Brain microvascular endothelial cell (primary cell): Measurements from ENCODE around the gene CBX1.

Source experiments
- DNase-seq: peaks from one replicate; pipeline ENCODE4 v3.0.0-alpha.2; 2020
- H3K27ac ChIP-seq: fragments of 250-450 bp; sonication (Bioruptor Pico); 2 replicates; pipeline ENCODE4 v1.5.1; 2020; ENCODE audit warnings: mild to moderate bottlenecking, moderate library complexity
- H3K27me3 ChIP-seq: fragments of 250-450 bp; sonication (Bioruptor Pico); replicated peaks from 2 replicates; pipeline ENCODE4 v1.5.1; 2020; ENCODE audit warnings: mild to moderate bottlenecking
- H3K36me3 ChIP-seq: fragments of 250-450 bp; sonication (Bioruptor Pico); replicated peaks from 2 replicates; pipeline ENCODE4 v1.5.1; 2020; ENCODE audit warnings: mild to moderate bottlenecking
- H3K4me3 ChIP-seq: 2 replicates; pipeline ENCODE4 v1.5.1; 2011; ENCODE audit warnings: low read depth, mild to moderate bottlenecking, control low read depth, low read length, moderate library complexity
- in situ Hi-C: cut with HindIII; loops from 2 replicates; pipeline ENCODE4 v1.10.0; 2017; ENCODE audit warnings: low sequenced_read_pairs, low pct_ligation_motif_present
- TF ChIP-seq, protein P1 (sequence below): IDR thresholded peaks from 2 replicates; pipeline ENCODE4 v1.5.1; 2011; ENCODE audit warnings: low read depth, mild to moderate bottlenecking, moderate library complexity, low read length, control low read depth, inconsistent platforms; ENCODE audit errors: missing control alignments

CBX1 gene

DNA sequence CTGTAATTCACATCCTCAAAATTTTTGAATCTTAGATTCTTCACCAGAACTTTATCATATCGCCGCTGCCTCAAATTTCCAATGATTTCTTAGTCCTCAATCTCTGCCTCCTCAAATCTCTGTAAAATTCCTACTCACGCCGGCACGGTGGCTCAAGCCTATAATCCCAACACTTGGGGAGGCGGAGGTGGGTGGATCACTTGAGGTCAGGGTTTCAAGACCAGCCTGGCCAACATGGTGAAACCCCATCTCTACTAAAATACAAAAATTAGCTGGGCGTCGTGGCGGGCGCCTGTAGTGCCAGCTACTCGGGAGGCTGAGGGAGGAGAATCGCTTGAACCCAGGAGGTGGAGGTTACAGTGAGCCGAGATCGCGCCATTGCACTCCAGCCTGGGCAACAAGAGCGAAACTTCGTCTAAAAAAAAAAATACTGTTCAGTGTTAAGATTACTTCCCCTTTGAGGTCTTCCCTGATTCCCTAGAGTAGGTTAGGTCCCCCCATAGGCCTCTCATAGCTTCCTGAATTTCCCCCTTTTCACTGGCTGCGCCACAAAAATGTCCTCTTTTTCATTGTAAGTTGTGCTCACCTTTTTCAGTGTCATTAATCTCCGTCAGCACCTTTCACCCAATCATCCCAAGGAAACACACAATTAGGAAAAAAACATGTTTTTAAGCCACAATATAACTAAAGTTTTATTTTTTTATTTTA lies 919 bp upstream of the CBX1 start:
- in situ Hi-C loops: no loop called here
- H3K27ac ChIP-seq: no peak overlapping the region
- H3K36me3 ChIP-seq: no peaks in the 10 kb centered on the region
- H3K27me3 ChIP-seq: no peaks in the 10 kb centered on the region
- DNase-seq: no peak
- no peak overlapping the region for H3K4me3 ChIP-seq
- TF ChIP-seq, protein P1, sequence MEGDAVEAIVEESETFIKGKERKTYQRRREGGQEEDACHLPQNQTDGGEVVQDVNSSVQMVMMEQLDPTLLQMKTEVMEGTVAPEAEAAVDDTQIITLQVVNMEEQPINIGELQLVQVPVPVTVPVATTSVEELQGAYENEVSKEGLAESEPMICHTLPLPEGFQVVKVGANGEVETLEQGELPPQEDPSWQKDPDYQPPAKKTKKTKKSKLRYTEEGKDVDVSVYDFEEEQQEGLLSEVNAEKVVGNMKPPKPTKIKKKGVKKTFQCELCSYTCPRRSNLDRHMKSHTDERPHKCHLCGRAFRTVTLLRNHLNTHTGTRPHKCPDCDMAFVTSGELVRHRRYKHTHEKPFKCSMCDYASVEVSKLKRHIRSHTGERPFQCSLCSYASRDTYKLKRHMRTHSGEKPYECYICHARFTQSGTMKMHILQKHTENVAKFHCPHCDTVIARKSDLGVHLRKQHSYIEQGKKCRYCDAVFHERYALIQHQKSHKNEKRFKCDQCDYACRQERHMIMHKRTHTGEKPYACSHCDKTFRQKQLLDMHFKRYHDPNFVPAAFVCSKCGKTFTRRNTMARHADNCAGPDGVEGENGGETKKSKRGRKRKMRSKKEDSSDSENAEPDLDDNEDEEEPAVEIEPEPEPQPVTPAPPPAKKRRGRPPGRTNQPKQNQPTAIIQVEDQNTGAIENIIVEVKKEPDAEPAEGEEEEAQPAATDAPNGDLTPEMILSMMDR: no peak

DNA sequence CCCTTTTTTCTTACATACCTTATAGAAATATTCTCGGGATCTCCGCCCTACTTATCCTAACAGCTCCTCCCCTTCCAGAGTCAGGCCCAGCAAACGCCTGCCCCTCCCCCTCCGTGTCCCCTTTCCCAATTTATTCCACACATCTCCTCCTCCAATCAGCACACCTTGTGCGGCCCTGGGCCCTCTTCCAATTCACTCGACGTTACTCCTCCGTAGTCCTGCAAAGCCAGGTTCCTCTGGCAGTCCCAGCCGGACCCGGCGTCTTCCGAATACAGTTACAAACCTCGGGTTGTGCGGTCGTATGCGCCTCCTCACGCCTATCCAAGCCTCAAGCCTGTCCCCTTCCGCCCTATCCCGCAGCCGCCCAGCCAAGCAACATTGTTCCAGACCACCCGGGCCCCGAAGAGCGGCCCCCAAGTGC lies 677 bp downstream of the CBX1 start:
- DNase-seq: peak; percentile 44
- H3K36me3 ChIP-seq: no peaks in the 10 kb centered on the region
- TF ChIP-seq, protein P1: no peak
- H3K27ac ChIP-seq: peak overlapping the region; percentile 58
- peak overlapping the region; percentile 90 for H3K4me3 ChIP-seq
- H3K27me3 ChIP-seq: no peaks in the 10 kb centered on the region
- in situ Hi-C loops: no loop called here

DNA sequence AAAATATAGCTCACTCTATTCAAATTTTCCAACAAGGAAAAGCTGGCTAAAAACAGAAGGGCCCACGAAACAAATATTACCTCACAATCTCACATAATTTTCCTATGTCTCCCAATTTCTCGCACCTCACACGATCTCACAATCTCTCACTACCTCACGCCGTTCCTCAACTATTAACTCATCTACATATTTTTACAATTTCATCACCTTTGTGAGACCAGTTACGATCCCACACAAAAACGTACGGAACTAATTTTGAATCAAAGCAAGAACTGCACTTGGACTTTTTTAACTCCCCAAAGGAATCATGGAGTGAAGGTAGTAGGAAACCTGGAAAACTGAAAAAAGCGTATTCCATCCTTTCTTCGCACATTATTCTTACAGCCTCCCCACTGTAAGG lies 1.1 kb downstream of the CBX1 start:
- H3K27me3 ChIP-seq: no peaks in the 10 kb centered on the region
- in situ Hi-C loops: no loop called here
- TF ChIP-seq, protein P1: no peak
- H3K4me3 ChIP-seq: peak overlapping the region; percentile 90
- peak overlapping the region; percentile 58 for H3K27ac ChIP-seq
- DNase-seq: peak; percentile 6
- no peaks in the 10 kb centered on the region for H3K36me3 ChIP-seq

DNA sequence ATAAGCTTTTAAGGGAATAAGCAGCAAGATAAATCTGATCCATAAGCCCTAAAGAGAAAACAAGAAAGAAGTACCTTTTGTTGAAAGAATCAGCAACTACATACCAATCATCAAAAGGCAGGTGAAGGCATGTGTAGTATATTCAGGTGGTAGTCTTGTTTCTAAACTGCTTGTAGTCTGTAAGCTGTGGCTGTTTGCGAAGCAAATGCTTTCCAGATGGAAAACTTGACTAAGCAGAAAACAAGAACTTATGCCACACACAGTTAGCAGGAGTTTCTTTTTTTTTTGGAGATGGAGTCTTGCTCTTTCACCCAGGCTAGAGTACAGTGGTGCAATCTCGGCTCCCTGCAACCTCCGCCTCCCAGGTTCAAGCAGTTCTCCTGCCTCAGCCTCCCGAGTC lies 5.7 kb downstream of the CBX1 start:
- no peaks in the 10 kb centered on the region for H3K27me3 ChIP-seq
- in situ Hi-C loops: no loop called here
- H3K36me3 ChIP-seq: peaks cover 2% of the 10 kb centered on the region
- no peak overlapping the region for H3K27ac ChIP-seq
- no peak overlapping the region for H3K4me3 ChIP-seq
- DNase-seq: no peak
- TF ChIP-seq, protein P1: no peak

DNA sequence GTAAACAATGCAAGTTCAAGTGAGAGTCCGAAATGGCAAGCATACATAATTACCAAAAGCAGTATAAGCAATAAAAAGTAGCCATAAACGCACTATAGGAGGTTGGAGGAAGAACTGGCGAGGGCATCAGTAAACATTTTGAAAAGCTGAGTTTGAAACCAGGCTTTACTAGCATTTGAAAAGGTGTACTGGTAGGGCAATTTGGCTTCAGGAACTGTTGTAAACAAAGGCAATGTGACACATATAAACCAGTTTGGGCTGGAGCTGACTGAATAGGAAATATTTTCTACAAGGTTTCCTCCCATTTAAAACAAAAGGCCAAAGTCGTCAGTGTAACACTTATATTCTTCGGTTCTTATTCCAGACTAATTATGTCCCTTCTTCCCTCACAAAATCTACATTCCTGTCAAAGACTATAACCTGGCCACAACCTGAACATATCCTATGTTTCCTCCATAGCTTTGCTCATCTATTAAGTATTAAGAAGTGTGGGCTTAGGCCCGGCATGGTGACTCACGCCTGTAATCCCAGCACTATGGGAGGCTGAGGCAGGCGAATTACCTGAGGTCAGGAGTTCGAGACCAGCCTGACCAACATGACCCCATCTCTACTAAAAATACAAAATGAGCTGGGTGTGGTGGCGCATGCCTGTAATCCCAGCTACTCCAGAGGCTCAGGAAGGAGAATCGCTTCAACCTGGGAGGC lies 7.8 kb downstream of the CBX1 start:
- Histone ChIP-seq H3K27ac (no peak overlapping the region), H3K36me3 (peaks cover 2% of the 10 kb centered on the region), H3K27me3 (no peaks in the 10 kb centered on the region), H3K4me3 (no peak overlapping the region)
- no peak for DNase-seq
- in situ Hi-C loops: no loop called here
- TF ChIP-seq, protein P1: no peak
